Prostate gland (tissue), 2 donors: ENCODE measurements around the gene HMHB1.

Experiments used
- POLR2A ChIP-seq: fragments of 450-650 bp; IDR thresholded peaks from one replicate; pipeline ENCODE4 v1.6.1; 2016; ENCODE audit warnings: antibody characterized with exemption, mild to moderate bottlenecking
- TF ChIP-seq, protein P1 (sequence below), 4 experiments: fragments of 200-600 bp in 2 of 4; fragments of 450-650 bp in 2 of 4; sonication (generic) in 2 of 4; IDR thresholded peaks; 1 replicate in 3 of 4; 2 replicates in 1 of 4; pipeline ENCODE4 v1.5.1; 2016 to 2019; ENCODE audit warnings: antibody characterized with exemption in 4 of 4, mild to moderate bottlenecking in 2 of 4, moderate library complexity in 2 of 4

DNA sequence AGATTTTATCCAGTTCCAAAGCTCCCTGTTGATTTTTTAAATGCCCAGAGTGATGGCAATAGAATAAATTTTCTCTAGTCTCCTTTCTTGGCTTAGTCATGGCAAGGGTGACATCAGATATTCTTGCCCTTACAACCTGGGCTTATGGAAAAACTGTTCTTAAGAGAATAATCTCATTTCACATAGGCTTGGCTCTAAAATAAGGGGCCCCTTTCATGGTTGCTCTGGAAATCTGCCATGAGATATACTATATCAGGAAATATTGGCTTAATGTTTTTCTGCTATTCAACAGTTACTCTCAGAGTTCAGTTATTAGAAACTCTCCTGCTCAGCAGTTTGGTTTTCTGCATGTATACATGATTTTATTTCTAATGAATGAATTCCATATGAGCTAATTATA is 7.8 kb downstream of the HMHB1 start:
- TF ChIP-seq, protein P1, sequence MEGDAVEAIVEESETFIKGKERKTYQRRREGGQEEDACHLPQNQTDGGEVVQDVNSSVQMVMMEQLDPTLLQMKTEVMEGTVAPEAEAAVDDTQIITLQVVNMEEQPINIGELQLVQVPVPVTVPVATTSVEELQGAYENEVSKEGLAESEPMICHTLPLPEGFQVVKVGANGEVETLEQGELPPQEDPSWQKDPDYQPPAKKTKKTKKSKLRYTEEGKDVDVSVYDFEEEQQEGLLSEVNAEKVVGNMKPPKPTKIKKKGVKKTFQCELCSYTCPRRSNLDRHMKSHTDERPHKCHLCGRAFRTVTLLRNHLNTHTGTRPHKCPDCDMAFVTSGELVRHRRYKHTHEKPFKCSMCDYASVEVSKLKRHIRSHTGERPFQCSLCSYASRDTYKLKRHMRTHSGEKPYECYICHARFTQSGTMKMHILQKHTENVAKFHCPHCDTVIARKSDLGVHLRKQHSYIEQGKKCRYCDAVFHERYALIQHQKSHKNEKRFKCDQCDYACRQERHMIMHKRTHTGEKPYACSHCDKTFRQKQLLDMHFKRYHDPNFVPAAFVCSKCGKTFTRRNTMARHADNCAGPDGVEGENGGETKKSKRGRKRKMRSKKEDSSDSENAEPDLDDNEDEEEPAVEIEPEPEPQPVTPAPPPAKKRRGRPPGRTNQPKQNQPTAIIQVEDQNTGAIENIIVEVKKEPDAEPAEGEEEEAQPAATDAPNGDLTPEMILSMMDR (IDR thresholded peaks at IDR 0.05) = no peak
- no peak for TF ChIP-seq POLR2A
